ENCODE measurements around the gene AHRR.
A peak's percentile ranks its signal among the peaks of the same experiment; 100 is the strongest.

Gene AHRR

GRCh38 chr5:427415-428087, 106.0 kb downstream of the AHRR start:
- no peak for DNase-seq (ENCODE audit: low read depth in 3 of 3, low spot score in 1 of 3)

GRCh38 chr5:428219-428618, 106.7 kb downstream of the AHRR start:
- DNase-seq (ENCODE audit: low read depth in 3 of 3, low spot score in 1 of 3) = no peak

DNA sequence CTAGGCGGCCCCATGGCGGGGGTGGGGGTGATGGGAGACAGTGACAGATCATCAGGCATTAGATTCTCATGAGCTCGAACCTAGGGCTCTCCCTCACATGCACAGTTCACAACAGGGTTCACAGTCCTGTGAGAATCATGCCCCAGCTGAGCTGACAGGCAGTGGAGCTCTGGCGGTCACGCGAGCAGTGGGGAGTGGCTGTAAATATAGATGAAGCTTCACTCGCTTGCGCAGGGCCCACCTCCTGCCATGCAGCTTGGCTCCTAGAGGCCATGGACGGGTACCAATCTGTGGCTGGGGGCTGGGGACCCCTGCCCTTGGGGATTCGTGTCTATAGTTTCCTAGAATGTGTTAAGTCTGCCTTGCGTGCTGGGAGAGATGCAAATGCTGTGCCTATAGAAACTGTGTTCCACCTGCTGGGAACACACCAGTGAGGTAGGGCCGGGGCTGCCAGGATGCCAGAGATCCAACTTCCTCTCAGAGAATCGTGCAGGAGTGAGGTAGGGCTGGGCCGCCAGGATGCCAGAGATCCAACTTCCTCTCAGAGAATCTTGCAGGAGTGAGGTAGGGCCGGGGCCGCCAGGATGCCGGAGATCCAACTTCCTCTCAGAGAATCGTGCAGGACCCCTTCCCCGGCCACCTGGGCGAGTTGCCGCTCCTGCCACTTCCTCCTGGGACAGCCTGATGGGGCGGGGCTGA, 107.4 kb downstream of the AHRR start:
- no peak for DNase-seq (ENCODE audit: low read depth in 3 of 3, low spot score in 1 of 3)

DNA sequence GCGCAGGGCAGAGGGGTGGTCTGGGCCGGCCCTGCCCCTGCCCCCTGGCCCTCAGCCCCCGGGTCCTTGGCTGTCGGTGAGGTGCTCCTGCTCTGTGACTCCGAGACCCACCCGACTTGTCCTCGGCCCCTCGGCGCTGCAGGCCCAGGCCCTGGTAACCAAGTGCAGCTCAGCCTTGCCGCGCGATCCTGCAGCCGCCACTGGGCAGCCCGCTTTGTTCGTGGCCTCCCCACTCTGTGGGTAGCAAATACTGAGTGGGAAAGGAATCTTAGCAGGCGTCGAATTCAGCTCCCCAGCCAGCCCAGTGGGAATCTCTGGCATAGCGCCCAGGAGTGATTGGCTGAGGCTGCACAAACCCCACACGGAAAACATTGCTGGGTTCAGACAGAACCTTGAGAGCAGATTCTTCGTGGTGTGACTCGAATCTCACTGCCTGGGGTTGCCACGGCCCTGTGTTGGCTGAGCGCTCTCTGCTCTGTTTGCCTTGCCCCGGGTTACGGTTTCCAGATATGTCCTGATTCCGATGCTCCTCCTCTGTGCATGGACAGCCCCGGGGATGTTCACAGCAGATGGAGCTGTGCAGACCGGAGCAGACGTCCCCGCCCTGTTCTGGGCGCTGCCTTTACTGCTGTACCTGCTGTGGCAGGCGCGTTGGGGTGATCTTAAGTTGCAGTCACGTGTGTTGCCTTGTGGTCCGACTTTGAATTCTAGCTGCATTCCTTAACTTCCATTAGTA, 108.1 kb downstream of the AHRR start:
- DNase-seq (ENCODE audit: low read depth in 3 of 3, low spot score in 1 of 3) = no peak

DNA sequence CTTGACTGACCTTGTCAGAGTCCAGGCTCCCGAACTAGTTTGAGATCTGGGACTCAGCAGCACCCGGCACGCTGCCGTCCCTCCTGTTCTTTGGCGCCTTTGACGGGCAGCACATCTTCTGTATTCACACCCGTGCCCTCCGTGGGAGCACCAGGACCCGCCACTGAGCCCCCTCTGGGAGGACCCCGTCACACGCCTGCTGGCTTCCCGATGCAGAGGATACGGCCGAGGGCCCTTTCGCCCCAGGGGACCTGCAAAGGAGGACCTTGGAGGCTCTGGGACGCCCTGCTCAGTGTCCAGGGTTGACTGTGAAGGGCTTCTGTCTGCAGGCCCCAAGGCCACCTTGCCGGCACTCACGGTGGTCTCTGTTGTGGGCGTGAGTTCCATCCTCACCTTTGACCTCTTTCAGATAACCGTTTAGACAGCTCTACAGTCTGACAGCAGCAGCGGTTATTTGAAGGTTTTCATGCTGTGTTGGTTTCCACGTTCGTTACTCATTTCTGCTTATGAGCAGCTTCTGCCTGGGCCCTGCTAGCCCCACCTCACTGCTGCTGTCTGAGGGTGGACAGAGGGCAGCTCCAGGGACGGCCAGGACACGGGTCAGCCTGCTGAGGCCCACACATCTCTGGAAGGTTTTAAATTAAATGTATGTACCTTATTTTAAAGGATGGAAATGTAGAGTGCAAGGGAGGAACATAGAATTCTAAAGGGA, 108.9 kb downstream of the AHRR start:
- DNase-seq (ENCODE audit: low read depth in 3 of 3, low spot score in 1 of 3) = no peak

DNA sequence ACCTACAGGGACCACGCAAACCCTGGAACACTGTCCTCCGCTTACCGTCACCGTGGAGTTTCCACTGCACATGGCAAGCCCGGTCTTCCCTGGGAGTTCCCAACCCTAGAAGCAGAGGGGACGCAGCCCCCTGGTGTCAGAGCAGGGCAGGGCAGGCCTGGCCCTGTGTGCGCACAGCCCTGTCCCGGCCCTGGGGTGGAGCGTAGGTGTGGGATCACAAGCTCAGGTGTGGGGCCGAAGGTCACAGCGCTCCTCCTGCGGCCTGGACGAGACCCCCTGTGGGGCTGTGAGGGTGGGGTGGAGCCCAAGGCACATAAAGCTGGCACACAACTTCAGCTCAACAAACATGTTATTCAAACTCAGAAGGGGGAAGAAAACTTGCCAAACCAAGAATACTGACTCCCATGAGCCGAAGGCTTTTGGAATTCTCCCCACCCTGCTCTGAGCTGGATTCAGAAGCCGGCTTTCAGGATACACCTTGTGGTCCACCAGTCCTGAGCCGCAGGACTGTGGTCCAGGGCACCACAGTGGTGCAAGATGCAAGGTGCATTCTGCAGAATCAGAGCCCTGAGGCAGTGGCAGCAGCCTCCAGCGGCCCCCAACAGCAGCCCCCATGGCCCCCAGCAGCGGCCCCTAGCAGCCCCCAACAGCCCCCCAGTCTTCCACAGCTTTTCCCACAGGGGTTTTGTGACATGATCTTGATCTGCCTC, 109.6 kb downstream of the AHRR start:
- DNase-seq (ENCODE audit: low read depth in 3 of 3, low spot score in 1 of 3) = peak in 1 of 3 donors; percentile 49

DNA sequence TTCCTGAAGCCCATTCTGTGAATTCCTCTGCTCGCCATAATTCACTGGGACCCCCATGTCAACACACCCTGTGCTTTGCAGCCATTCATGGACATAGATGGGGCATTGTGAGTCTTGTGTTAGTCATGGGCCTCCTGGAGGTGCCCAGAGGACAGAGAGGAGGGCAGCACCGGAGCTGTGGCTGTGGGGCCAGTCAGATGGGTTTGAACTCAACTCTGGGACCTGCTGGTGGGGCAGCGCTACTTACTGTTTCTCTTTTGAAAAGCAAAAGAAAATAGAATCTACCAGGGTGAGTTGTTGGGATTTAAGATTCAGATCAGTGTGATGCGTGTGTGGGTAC, 110.2 kb downstream of the AHRR start:
- no peak for DNase-seq (ENCODE audit: low read depth in 3 of 3, low spot score in 1 of 3)

GRCh38 chr5:432201-432927, 110.8 kb downstream of the AHRR start:
- no peak for DNase-seq (ENCODE audit: low read depth in 3 of 3, low spot score in 1 of 3)

DNA sequence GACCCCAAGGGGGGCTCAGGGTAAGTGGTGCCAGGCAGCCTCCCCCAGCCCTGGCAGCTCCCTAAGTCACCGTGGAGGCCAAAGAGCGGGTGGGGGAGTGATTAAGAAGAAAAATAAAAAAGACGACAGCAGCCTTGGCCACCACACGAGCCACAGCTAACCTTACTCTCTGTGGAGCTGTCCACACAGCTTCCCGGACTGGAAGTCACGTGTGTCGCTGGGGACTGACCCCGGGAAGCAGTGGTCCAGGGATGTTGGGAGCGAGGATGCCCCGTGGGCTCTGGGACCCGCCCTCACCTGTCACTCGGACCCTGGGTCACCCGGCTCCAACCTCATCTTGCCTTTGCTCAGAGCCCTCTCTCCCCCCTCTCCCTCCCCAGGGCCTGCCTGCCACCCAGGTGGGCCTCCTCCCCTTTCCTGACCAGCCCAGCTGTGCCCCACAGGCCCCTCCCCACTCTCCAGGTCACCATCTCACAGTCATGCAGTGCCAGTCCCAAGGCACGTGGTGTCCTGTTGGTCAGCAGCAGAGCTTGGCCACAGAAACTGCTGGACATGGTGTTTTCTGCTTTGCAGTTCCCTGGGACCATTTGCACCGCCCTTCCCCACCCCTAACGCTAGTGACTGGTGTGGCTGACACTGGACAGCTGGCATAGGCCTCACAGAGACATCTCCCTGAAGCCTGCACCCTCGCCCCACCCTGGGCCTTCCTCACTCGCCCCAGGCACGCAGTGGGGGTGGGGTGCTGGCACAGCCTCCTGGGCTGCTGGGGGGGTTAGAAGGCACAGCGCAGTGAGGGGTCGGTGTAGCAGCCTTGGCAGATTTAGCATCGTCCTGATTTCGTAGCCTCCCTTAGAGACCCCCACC, 111.6 kb downstream of the AHRR start:
- no peak for DNase-seq (ENCODE audit: low read depth in 3 of 3, low spot score in 1 of 3)

DNA sequence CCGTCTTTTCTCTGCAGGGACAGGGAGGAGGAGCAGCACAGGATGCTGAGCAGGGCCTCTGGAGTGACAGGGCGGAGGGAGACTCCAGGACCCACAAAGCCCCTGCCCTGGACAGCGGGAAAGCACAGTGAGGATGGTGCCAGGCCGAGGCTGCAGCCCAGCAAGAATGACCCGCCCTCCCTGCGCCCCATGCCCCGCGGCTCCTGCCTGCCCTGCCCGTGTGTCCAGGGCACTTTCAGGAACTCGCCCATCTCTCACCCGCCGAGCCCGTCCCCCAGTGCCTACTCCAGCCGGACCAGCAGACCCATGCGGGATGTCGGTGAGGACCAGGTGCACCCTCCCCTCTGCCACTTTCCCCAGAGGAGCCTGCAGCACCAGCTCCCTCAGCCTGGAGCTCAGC, 112.3 kb downstream of the AHRR start:
- no peak for DNase-seq (ENCODE audit: low read depth in 3 of 3, low spot score in 1 of 3)

DNA sequence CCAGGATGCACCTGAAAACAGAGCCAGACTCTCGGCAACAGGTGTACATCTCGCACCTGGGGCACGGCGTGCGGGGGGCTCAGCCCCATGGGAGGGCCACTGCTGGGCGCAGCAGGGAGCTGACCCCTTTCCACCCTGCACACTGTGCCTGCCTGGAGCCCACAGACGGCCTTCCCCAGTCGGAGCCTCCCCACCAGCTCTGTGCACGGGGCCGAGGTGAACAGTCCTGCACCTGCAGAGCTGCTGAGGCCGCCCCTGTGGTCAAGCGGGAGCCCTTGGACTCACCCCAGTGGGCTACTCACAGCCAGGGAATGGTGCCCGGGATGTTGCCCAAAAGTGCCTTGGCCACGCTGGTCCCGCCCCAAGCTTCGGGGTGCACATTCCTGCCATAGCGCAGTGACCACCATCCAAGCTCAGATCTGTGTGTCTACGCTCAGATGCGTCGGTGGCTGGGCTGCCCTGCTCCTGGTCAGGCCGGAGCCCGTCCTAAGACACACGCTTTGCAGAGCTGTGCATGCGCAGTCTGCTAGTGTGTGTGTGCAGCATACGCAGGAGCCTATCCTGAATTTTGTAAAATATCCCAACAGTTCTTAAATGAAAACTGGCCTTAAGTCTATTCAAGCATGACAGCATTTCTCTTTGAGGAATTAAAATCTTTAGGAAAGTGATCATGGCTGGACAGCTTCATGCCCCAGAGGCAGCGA, 113.1 kb downstream of the AHRR start:
- no peak for DNase-seq (ENCODE audit: low read depth in 3 of 3, low spot score in 1 of 3)

DNA sequence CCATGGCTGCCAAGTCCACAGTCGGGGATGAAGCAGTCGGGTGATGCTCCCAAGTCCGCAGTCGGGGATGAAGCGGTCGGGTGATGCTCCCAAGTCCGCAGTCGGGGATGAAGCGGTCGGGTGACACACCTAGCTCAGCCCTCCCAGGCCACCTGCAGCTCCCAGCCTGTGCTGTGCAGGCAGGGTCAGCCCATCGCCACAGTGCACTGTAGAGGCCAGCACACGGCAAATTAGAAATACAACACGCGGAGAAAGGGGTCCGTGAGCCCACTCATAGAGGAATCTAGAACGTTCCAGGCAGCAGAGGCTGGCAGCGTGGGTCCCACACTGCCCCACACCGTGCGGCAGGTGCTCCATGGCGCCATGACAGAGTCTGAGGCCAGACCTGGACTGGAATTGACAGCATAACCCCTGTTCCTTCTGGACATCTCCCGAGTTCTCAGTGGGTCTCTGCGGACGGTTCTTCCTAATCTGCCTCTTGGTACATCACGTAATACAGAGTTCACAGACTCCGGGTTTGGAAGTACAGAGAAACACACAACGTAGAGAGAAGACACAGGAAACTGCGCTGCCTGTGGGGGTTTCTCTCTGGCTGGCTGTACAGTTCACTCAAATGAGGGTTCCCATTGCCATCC, 113.8 kb downstream of the AHRR start:
- no peak for DNase-seq (ENCODE audit: low read depth in 3 of 3, low spot score in 1 of 3)

DNA sequence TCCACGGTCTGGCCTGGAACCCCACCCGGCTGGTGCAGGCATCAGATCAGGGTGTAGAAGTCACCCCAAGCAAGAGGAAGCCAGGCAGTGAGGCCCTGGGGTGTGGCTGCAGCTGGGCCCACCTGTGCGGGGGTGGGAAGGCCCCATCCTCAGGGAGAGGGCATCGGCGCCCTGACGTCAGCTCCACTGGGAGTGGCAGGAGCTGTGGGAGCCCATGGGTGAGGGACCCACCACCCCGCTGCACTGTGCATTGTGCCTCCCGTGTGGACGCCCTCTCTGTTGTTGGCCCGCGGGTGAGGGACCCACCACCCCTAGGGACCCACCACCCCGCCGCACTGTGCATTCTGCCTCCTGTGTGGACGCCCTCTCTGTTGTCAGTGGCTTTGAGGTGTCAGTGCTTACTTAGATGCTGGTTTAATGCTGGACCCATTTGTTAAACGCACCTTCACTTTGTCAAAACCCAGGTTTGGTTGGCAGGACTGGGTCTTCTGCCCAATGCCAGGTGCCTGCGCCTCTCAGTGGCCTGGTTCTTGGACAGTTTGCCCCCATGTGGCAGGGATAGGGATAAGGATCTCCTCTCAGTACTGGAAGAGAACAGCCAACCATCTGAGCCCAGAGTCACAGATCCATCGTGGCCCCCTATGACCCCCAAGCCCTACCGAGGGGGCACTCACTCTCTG, 114.6 kb downstream of the AHRR start:
- no peak for DNase-seq (ENCODE audit: low read depth in 3 of 3, low spot score in 1 of 3)

DNA sequence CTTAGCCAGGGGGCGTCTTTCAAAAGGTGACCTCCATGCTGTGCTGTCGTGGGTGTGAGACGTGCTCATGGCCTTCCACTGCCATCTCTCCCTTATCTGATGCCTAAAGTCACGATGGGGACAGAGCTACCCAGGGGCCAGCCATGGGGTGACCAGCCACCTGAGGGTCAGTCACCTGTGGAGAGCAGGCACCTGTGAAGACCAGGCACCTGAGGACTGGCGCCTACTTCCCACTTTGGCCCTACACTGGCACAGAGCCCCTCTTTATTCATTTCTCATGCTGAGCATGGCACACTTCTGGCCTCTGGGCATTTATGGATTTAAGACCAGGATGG, 115.1 kb downstream of the AHRR start:
- DNase-seq (ENCODE audit: low read depth in 3 of 3, low spot score in 1 of 3) = no peak

- DNase-seq (ENCODE audit: low read depth in 3 of 3, low spot score in 1 of 3) = no peak
Measured at GRCh38 chr5:437281-437771, 115.8 kb downstream of the AHRR start.

- no peak for DNase-seq (ENCODE audit: low read depth in 3 of 3, low spot score in 1 of 3)
Measured at GRCh38 chr5:438481-438981, 117.0 kb downstream of the AHRR start.

GRCh38 chr5:439181-439580, 117.7 kb downstream of the AHRR start:
- no peak for DNase-seq (ENCODE audit: low read depth in 3 of 3, low spot score in 1 of 3)

DNA sequence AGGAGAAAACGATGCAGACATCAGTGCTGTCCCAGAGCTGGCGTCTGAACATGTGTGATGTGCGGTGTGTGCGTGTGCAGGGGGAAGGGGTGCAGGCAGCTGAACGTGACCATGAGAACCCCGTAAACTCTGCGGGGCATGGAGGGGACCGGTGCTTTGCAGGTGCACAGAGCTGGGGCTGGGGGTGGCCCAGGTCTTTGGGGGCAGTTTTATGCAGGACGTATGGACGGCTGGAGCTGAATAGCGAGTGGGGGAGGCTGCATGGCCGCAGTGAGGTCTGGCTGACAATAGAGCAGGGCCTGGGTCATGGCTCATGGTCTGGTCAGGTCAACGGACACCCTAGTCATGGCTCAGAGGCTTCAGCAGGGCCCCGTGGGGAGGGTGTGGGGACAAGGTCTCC, 118.1 kb downstream of the AHRR start:
- DNase-seq (ENCODE audit: low read depth in 3 of 3, low spot score in 1 of 3) = no peak

Measured in stimulated activated CD4-positive, alpha-beta T cell treated with anti-CD3 and anti-CD28 coated beads, TNF-alpha, amount 100 ng/mL, for 1 hour (primary cell).